Measurements from ENCODE around the gene LTA.

Gene LTA

DNA sequence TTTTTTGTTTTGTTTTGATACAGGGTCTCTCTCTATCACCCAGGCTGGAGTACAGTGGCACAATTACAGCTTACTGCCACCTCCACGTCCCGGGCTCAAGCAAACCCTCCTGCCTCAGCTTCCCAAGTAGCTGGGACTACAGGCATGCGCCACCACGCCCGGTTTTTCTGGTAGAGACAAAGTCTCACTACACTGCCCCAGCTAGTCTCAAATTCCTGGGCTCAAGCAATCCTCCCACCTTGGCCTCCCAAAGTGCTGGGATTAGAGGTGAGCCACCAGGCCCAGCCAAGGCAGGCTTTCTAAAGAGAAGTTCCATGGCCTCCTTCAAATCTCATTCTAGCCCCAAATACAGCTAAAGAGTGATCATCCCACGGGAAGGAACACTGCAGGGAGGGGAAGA lies 38.1 kb upstream of the LTA start:
- TF ChIP-seq YY2 (tag by site-specific recombination; IDR thresholded peaks at IDR 0.05) (no peak), ZNF274 (IDR thresholded peaks at IDR 0.05; ENCODE audit: low read length) (no peak), ZNF274 (tag by site-specific recombination; IDR thresholded peaks at IDR 0.05; ENCODE audit: borderline replicate concordance) (no peak), ZNF146 (tag by site-specific recombination; IDR thresholded peaks at IDR 0.05) (no peak), ZNF221 (tag by site-specific recombination; IDR thresholded peaks at IDR 0.05; ENCODE audit: borderline replicate concordance) (no peak), ZNF266 (tag by site-specific recombination; IDR thresholded peaks at IDR 0.05; ENCODE audit: low read depth) (no peak), GLI2 (tag by site-specific recombination; IDR thresholded peaks at IDR 0.05; ENCODE audit: borderline replicate concordance, low read depth) (no peak), ZNF394 (tag by site-specific recombination; IDR thresholded peaks at IDR 0.05; ENCODE audit: borderline replicate concordance) (no peak), ZNF777 (tag by site-specific recombination; IDR thresholded peaks at IDR 0.05; ENCODE audit: borderline replicate concordance) (no peak), ZEB2 (tag by site-specific recombination; IDR thresholded peaks at IDR 0.05) (no peak), ZNF473 (tag by site-specific recombination; IDR thresholded peaks at IDR 0.05) (no peak), ZNF114 (tag by site-specific recombination; IDR thresholded peaks at IDR 0.05) (no peak), KLF16 (tag by site-specific recombination; IDR thresholded peaks at IDR 0.05) (no peak), SP2 (tag by site-specific recombination; IDR thresholded peaks at IDR 0.05) (no peak), ZNF341 (tag by site-specific recombination; IDR thresholded peaks at IDR 0.05; ENCODE audit: low read depth) (no peak)
- TF ChIP-seq, protein P1, sequence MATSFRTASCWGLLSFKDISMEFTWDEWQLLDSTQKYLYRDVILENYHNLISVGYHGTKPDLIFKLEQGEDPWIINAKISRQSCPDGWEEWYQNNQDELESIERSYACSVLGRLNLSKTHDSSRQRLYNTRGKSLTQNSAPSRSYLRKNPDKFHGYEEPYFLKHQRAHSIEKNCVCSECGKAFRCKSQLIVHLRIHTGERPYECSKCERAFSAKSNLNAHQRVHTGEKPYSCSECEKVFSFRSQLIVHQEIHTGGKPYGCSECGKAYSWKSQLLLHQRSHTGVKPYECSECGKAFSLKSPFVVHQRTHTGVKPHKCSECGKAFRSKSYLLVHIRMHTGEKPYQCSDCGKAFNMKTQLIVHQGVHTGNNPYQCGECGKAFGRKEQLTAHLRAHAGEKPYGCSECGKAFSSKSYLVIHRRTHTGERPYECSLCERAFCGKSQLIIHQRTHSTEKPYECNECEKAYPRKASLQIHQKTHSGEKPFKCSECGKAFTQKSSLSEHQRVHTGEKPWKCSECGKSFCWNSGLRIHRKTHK (tag by site-specific recombination; IDR thresholded peaks at IDR 0.05): no peak
- TF ChIP-seq, protein P2, sequence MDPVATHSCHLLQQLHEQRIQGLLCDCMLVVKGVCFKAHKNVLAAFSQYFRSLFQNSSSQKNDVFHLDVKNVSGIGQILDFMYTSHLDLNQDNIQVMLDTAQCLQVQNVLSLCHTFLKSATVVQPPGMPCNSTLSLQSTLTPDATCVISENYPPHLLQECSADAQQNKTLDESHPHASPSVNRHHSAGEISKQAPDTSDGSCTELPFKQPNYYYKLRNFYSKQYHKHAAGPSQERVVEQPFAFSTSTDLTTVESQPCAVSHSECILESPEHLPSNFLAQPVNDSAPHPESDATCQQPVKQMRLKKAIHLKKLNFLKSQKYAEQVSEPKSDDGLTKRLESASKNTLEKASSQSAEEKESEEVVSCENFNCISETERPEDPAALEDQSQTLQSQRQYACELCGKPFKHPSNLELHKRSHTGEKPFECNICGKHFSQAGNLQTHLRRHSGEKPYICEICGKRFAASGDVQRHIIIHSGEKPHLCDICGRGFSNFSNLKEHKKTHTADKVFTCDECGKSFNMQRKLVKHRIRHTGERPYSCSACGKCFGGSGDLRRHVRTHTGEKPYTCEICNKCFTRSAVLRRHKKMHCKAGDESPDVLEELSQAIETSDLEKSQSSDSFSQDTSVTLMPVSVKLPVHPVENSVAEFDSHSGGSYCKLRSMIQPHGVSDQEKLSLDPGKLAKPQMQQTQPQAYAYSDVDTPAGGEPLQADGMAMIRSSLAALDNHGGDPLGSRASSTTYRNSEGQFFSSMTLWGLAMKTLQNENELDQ (tag by site-specific recombination; IDR thresholded peaks at IDR 0.05; ENCODE audit: low read depth): no peak
- TF ChIP-seq, protein P3, sequence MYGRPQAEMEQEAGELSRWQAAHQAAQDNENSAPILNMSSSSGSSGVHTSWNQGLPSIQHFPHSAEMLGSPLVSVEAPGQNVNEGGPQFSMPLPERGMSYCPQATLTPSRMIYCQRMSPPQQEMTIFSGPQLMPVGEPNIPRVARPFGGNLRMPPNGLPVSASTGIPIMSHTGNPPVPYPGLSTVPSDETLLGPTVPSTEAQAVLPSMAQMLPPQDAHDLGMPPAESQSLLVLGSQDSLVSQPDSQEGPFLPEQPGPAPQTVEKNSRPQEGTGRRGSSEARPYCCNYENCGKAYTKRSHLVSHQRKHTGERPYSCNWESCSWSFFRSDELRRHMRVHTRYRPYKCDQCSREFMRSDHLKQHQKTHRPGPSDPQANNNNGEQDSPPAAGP (tag by site-specific recombination; IDR thresholded peaks at IDR 0.05): no peak
- Histone ChIP-seq H3K4me3 (ENCODE audit: low read depth, low read length) (no peak overlapping the region), H3K9me3 (ENCODE audit: control insufficient read depth, insufficient read depth, low read depth, low read length) (no peaks in the 10 kb centered on the region), H3K27ac (ENCODE audit: extremely low read depth, low read depth, low read length) (no peak overlapping the region), H3K36me3 (ENCODE audit: control insufficient read depth in 2 of 2, insufficient read depth in 1 of 2, low read length in 2 of 2) (peaks cover 82 to 98% of the 10 kb centered on the region in 2 experiments), H3K4me1 (ENCODE audit: control insufficient read depth, insufficient read depth, low read length) (peaks cover 5% of the 10 kb centered on the region)
- CTCF ChIA-PET: interaction anchor here (0.7 to 1.0 kb wide), 2 partner anchors 12 to 13 kb away, joined by 3 read pairs; partner anchors contain the start of gene ATP6V1G2
- POLR2A ChIA-PET: interaction anchor here (0.8 kb wide), 1 partner anchor 8 kb away, joined by 3 read pairs; the partner anchor contains the start of gene DDX39B

DNA sequence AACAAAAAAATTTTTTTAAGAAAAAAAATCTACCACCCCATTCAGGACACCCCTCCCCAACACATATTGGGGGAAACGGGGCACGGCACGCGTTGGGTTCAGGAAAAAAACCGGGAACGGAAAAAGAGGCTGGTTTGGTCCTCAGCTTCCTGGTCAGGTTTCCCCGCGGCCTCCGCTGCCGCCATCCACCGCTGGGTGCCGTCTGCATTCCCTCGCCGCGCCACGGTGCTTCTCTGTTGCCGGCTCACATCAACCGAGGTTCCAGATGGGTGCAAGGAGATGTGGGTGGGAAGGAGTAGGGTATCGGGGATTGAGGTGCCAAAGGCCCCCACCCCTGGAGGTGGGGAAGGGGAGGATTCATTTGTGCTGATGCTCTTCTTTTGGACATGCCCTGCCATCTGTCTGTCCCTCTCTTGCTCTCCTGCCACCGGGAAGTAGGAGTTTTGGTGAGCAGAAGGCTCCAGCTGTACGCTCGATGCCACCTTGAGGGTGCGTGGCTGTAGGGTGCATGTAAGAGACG lies 37.5 kb upstream of the LTA start:
- Histone ChIP-seq H3K27ac (ENCODE audit: extremely low read depth, low read depth, low read length) (no peak overlapping the region), H3K4me1 (ENCODE audit: control insufficient read depth, insufficient read depth, low read length) (peaks cover 10% of the 10 kb centered on the region), H3K4me3 (ENCODE audit: low read depth, low read length) (no peak overlapping the region), H3K9me3 (ENCODE audit: control insufficient read depth, insufficient read depth, low read depth, low read length) (no peaks in the 10 kb centered on the region), H3K36me3 (ENCODE audit: control insufficient read depth in 2 of 2, insufficient read depth in 1 of 2, low read length in 2 of 2) (peaks cover 88 to 99% of the 10 kb centered on the region in 2 experiments)
- POLR2A ChIA-PET: interaction anchor here (2.9 kb wide), 1 partner anchor 8 kb away, joined by 11 read pairs; no protein-coding TSS in a partner anchor
- CTCF ChIA-PET: interaction anchor here (0.7 to 1.0 kb wide), 2 partner anchors 12 to 14 kb away, joined by 3 read pairs; partner anchors contain the start of gene ATP6V1G2
- TF ChIP-seq ZNF239 (tag by site-specific recombination; IDR thresholded peaks at IDR 0.05): no peak
- TF ChIP-seq ZNF473 (tag by site-specific recombination; IDR thresholded peaks at IDR 0.05): no peak
- TF ChIP-seq ZNF394 (tag by site-specific recombination; IDR thresholded peaks at IDR 0.05; ENCODE audit: borderline replicate concordance): no peak
- TF ChIP-seq ZBTB8A (tag by site-specific recombination; IDR thresholded peaks at IDR 0.05): no peak
- TF ChIP-seq ZBTB6 (tag by site-specific recombination; IDR thresholded peaks at IDR 0.05): no peak
- TF ChIP-seq SCRT1 (tag by site-specific recombination; IDR thresholded peaks at IDR 0.05; ENCODE audit: borderline replicate concordance): no peak
- no peak for TF ChIP-seq ZFP37 (tag by site-specific recombination; IDR thresholded peaks at IDR 0.05)
- no peak for TF ChIP-seq MYNN (tag by site-specific recombination; IDR thresholded peaks at IDR 0.05; ENCODE audit: borderline replicate concordance)
